Inferior parietal cortex (tissue), 1 donor: ENCODE data around the gene DRC7.

ENCODE experiments used
- DNase-seq: peaks from one replicate; pipeline ENCODE4 v3.0.0-alpha.2; 2016; ENCODE audit errors: extremely low spot score

The DRC7 gene

DNA sequence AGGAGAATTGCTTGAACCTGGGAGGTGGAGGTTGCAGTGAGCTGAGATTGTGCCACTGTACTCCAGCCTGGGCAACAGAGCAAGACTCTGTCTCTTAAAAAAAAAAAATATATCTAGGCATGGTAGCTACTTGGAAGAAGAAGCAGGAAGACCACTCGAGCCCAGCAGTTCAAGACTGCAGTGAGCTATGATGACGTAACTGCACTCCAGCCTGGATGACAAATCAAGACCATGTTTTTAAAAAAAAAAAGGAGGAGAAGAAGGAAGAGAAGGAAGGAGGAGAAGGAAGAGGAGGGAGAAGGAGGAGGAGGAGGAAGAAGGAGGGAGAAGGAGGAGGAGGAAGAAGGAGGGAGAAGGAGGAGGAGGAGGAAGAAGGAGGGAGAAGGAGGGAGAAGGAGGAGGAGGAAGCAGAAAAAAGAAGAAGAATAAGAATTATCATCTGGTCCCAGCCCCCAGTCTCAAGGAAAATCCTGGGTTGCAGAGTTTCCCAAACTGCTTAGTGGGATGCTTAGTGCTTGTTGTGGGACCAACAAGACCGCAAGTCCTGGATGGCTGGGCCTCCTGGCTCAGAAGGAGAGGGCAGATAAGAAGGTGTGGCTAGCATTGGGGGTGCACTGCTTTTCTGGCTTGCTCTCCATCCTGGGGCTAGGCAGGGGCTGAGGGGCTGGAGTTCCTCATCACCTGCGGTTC, 3.7 kb upstream of the DRC7 start:
- DNase-seq, result no peak

DNA sequence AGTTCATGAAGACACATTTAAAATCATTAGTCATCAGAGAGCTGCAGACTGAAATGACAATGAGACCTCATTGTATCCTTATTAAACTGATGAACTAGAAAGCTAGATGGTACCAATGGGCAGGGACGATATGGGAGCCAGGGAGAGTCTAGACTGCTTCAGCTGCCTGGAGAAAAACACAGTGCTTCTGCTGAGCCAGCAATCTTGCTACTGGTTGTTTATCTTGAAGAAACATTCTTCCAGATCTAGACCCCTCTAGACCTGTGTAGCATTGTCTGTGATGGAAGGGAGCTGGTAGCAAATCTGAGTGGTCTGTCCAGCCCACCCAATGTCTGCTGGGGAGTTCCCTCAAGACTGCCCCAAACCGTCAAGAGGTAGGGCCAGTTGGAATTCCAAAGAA, 2.0 kb upstream of the DRC7 start:
- no peak for DNase-seq

DNA sequence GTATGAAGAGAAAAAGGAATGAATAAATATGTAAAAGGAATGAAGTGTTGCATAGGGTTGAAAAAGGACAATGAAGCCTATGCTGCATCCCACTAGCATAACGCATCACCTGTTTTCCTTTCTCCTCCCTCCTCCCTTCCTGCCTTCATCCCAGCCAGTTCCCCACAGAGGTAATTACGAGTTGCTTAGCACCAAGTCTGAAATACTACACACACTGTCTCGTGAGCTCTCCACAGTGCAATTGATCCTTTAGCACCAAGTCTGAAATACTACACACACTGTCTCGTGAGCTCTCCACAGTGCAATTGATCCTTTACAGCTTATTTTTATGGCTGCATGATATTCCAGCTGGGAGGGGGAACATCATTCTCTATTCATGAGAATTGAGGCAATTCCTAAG, 1.1 kb upstream of the DRC7 start:
- DNase-seq, result no peak

DNA sequence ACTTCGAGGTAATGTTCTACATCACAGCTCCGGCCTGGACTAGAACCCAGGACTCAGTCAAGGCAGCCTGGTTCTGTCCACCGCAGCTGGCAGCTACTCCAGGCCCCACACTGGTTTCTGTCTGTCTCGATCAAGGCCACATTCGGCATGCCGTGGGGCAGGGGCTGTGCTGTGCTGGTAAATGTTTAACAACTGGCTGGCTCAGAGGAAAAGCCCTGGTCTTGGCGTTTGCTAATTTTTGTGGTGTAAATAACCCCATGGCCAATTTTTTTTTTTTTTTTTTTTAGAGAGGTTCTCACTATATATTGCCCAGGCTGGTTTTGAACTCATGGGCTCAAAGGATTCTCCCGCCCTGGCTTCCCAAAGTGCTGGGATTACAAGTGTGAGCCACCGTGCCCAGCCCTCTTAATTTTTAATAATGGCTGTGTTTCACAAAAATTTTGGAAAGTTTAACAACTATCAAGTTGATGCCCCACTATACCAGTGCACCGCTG, 328 bp upstream of the DRC7 start:
- no peak for DNase-seq

DNA sequence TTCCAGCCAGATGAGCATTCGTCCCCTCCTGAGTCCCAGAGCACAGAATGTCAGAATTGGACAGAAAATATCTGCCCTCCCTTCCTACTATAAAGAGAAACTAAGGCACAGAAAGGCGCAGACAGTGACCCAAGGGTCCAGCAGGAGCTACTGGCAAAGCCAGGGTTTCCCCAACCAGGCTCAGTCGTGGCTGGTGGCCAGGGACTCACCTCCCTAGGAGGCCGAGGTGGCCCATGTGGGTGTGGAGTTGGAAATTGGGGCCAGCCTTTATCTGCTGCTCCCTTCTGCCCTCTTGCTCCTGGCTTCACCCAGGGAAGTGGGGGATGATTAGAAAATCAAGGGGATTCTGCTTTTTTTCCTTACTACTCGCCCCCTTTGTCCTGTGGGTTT, 1.1 kb downstream of the DRC7 start:
- DNase-seq, result no peak

DNA sequence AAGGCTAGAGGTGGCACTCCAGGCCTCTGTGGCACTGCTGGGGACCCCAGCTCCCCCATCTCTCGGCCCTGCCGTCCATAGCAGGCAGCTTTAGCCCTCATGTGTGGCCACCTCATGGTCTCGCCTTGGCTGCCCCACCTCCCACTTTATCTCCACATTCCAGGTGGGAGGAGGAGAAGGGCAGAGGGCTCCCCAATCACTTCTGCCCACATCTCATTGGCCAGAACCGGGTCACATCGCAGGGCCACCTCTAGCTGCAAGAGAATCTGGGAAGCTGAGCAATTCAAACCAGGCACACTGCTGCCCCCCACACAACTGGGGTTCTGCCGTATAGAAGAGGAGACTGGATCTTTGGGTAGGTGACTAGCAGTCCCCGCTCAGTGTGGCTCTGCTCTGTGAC, 1.6 kb downstream of the DRC7 start:
- DNase-seq, result no peak

DNA sequence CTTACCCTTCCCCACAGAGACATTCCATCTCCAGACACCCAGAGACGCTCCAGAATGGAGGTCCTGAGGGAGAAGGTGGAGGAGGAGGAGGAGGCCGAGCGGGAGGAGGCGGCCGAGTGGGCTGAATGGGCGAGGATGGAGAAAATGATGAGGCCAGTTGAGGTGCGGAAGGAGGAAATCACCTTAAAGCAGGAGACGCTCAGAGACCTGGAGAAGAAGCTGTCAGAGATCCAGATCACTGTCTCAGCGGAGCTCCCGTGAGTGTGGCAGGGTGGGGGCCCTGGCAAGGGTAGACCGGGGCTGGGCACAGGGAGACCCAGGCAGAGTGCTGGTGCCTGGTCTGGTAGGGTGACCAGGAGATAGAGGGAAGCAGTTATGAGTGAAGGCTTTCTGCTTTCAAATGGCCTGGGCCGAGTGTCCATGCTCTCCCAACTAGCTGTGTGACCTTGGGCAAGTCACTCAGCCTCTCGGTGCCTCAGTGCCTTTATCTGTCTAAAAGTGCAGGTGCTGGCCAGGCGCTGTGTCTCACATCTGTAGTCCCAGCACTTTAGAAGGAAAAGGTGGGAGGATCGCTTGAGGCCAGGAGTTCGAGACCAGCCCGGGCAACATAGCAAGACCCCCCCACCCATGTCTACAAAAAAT, 3.4 kb downstream of the DRC7 start:
- no peak for DNase-seq

DNA sequence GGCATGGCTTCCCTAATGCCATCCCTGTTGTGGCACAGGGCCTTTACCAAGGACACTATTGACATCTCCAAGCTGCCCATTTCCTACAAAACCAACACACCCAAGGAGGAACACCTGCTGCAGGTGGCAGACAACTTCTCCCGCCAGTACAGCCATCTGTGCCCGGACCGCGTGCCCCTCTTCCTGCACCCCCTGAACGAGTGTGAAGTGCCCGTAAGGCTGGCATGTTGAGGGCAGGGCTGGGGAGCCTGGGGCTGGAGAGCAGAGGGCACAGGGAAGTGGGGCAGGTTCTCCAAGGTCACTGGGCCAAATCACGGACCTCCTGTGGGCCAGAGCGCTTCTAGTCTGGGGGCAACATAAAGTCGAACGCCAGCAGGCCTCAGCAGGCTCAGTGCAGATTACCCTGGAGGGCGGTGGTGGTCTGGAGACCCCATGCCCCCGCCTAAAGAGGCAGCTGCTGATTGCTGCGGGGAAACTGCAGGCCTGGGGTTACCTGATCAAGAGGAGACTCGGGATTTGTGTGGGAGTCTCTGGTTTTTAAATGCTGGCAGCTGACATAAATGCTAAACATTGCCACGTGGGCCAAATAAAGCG, 4.3 kb downstream of the DRC7 start:
- DNase-seq, result no peak

DNA sequence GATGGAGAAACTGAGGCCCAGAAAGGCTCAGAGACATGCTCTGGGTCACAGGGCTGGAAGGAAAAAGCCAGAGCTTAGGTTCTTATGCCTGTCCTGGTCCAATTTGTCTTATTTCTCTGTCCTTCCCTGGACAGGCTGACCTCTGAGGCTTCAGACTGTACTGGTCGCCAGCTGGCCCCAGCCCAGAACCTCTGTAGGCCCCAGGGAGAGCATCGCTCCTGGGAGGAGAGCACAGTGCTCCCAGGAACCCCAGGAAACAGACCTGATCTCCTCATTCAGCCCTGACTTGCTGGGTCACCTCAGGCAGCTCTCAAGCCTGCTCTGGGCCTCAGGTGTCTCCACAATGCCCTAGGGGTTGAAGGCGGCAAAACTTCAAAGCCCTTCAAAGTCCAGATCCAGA, 4.9 kb downstream of the DRC7 start:
- DNase-seq, result no peak

DNA sequence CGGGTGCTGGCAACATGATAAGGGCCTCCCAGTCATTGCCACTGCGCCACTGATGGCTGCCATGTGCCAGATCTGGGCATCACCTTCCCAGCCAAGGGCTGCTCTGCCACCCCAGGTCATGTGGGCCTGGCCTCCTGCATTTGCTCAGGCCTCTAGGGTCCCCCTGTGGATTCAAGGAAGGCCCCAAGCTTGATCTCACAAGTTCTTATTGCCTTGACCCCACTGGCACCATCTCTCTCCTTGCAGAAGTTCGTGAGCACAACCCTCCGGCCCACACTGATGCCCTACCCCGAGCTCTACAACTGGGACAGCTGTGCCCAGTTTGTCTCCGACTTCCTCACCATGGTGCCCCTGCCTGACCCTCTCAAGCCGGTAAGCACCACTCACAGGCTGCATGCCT, 5.3 kb downstream of the DRC7 start:
- DNase-seq, result no peak

DNA sequence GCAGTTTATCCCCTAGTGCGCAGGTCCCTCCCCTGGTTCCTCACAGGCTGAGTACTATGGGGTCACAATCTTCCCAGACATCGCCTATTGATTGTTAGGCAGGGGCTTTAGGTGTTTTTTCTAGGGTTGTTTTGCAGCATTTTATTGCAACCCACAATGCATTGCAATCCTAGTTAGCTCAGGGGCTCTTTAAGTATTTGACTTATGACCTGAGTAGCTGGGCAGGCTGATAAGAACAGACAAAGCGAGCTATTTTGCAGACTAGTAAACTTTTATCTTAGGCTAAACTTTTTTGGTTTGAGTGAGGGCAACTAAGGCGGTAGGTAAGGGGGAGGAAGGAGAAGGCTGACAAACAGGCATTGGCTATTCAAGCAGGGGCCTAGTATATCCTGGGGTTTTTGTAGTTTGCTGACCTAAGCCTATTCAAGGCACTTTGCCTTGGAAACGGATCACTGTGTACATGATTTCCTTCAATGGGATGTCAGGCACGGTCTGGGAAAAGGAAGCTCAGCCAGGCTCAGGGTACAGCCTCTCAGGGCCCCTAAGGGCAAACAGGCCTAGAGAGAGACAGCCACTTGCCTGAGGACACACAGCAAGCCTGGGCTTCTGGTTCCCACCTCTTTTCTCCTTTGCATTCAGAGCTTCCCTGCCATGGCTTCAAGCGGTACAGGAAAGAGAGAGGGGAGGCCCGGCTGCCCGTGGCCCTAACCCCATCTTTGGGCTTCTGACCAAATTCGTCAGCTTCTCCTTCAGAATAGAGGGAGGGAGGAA, 6.4 kb downstream of the DRC7 start:
- DNase-seq, result no peak

DNA sequence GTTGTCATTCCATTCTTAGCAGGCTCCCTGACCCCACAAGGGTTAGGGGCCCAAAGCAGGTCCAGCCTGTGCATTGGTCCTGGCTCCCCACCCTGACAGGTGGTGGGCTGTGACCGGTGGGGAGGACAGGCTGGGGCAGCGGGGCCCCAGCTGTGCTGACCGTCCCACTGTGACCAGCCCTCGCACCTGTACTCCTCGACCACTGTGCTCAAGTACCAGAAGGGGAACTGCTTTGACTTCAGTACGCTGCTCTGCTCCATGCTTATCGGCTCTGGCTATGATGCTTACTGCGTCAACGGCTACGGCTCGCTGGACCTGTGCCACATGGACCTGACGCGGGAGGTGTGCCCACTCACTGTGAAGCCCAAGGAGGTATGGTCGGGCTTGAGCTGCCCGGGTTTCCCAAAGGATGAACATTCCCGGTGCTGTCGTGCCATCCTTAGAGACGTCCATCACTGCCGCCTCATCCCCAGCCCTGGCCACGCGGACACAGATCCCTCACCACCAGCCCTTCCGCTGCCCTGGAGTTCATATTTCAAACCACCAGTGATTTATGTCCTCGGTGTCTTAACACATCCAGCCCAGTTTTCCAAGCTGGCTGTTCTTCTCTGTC, 7.3 kb downstream of the DRC7 start:
- DNase-seq, result no peak

DNA sequence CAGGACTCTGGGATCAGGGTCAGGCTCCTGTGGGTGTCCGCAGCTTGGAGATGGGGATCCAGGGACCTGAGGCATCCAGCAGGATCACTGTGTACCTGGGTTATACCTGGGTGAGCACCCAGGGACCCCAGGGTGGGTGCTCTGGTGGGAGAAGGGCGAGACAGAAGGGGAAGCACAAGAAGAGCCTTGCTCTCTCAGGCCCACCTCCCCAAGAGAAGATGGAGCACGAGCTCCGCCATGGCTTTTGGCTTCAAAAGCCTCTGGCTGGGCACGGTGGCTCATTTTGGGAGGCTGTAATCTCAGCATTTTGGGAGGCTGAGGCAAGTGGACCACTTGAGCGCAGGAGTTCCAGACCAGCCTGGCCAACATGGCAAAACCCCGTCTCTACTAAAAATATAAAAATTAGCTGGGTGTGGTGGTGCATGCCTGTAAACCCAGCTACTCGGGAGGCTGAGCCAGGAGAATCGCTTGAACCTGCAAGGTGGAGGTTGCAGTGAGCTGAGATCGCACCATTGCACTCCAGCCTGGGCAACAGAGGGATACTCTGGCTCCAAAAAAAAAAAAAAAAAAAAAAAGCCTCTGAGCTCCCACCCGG, 8.9 kb downstream of the DRC7 start:
- DNase-seq, result no peak

DNA sequence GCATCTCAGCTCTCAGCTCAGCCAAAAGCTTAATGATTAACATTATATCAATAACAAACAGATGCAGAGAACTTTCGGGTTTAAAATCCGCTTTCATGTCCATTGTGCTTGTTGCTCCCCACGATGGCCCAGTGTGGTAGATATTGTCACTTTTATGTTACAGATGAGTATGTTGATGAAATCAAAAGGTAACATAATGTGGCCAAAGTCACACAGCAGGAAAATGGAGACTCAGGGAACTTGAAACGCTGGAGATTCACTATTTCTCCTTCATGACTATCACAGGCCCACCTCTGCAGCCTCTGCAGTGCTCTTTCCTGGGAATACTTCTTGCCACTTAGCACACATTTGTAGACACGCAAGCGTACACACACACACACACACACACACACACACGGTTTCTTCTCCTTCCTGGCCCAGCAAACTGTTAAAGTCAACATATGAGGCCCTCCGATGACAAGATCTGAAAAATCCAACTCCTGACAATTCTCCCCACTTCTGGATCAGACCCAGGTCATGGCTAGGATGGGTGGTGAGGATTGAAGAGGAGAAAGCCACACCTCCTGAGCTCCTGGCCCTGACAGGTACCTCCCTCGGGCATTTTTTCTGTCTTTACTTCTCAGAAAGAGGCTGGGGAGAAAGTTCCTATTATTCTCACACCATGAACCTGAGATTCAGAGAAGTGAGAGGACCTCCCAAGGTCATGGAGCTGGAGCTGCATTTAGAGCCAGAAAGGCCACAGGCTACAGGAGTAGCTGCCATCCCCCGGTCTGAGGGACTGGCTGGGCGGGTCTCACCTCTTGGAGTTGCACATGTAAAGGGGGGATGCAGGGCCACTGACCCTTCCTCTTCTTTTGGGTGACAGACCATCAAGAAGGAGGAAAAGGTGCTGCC, 9.7 kb downstream of the DRC7 start:
- DNase-seq, result no peak

DNA sequence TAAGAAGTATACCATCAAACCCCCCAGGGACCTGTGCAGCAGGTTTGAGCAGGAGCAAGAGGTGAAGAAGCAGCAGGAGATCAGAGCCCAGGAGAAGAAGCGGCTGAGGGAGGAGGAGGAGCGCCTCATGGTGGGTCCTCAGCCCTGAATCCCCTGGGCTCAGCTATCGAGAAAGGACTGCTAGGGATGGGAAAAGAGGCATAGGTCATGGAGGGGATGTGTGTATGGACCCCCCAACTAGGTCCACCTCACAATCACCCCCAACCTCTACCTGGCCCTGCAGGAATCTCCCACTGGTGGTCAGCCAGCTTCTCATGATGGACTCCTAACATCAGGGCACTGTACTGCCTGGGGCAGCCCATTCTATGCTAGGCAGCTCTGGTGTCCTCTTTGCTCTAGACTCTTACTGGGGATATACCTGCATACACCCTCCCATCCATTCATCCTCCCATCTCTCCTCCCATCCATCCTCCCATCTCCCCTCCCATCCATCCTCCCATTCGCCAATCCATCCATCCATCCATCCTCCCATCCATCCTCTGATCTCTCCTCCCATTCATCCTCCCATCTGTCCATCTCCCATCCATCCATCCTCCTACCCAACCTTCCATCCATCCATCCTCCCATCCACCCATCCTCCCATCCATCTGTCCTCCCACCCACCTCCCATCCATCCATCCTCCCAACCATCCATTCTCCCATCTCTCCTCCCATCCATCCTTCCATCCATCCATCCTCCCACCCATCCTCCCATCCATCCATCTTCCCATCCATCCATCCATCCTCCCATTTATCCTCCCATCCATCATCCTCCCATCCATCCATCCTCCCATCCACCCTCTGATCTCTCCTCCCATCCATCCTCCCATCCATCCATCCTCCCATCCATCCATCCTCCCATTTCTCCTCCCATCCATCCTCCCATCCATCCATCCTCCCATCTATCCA, 10.6 kb downstream of the DRC7 start:
- DNase-seq, result no peak

DNA sequence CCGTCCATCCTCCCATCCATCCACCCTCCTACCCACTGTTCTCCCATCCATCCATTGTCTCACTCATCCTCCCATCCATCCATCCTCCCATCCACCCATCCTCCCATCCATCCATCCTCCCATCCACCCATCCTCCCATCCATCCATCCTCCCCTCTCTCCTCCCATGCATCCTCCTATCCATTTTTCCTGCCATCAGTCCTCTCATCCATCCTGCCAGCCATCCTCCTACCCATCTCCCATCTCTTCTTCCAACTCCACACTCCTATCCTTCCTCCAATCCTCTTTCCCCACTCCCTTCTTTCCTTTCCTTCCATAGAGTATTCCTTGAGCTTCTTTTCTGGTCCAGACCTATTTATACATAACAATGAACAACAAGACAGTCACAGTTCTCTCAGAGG, 12.1 kb downstream of the DRC7 start:
- DNase-seq, result no peak

DNA sequence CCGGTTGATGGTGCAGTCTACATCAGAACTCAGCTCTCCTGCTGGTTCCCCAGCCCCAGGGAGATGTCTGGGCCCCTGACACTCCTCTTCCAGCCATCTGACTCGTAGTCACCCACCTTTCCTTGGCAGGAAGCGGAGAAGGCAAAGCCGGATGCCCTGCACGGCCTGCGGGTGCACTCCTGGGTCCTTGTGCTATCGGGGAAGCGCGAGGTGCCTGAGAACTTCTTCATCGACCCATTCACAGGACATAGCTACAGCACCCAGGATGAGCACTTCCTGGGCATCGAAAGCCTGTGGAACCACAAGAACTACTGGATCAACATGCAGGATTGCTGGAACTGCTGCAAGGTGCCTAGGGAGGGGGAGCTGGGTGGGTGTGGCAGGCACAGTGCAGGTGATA, 12.7 kb downstream of the DRC7 start:
- no peak for DNase-seq

DNA sequence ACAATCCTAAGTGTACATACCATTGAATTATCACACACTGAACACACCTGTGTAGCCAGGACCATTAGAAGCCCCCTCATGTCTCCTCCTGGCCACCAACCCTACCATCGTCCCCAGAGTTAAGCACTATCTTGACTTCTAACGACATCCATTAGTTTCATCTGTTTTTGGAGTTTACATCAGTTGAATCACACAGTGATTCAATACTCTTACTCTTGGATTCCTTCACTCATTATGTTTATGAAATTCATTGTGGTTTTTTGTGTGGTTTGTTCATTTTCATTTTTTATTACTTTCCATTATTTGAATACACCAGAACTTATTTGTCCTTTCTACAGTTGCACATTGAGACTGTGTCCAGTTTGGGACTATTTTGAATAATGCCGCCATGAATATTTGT, 13.6 kb downstream of the DRC7 start:
- no peak for DNase-seq

DNA sequence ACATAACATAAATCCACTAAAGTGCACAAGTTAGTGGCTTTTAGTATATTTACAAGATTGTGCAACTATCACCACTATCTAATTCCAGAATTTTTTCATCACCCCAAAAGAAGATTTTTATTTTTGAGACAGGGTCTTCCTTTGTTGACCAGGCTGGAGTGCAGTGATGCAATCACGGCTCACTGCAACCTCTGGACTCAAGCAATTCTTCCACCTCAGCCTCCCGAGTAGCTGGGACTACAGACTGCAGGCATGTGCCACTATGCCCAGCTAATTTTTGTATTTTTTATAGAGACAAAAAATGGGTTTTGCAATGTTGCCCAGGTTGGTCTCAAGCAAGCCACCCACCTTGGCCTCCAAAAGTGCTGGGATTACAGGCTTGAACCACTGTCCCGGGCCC, 15.1 kb downstream of the DRC7 start:
- no peak for DNase-seq

DNA sequence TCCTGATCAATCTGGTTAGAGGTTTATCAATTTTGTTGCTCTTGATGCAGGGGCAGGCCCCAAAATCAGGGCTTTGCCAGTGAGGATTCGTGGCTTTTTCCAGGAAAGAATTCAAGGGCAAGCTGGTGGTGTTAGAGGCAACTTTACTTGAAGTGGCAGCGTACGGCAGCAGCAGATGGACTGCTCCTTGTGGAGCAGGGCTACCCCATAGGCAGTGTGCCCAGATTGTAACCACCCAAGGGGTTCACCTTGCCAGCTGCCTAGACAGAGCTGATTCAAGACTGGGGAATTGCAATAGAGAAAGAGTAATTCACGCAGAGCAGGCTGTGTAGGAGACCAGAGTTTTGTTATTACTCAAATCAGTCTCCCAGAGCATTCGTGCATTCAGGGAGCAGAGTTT, 16.7 kb downstream of the DRC7 start:
- DNase-seq, result no peak
